CD4-positive, alpha-beta T cell treated with Interleukin-17A for 4 hours (primary cell): Measurements from ENCODE around the gene DAND5.
A peak's percentile ranks its signal among the peaks of the same experiment; 100 is the strongest.
"Not testable (repeated sequence)": the region's sequence is repeated elsewhere in the genome, so short reads cannot be mapped to it uniquely, and the experiment has no call there.

ENCODE experiments used
- DNase-seq: peaks from one replicate; pipeline ENCODE4 v3.0.0-alpha.2; 2020; ENCODE audit warnings: mixed read lengths

Gene DAND5

DNA sequence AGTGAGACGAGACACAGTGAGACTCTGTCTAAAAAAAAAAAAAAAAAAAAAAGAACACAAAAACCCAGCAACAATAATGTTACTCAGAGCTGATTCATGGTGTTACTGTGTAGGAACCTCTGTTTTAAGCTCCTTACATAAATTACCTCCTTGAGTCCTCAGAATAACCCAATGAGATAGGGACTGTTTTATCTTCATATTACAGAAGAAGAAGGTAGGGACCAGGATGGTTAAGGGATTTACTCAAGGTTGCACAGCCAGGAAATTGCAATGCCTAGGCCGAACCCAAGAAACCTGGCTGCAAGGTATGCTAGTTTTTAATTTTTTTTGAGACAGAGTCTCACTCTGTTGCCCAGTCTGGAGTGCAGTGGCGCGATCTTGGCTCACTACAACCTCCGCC, 1.5 kb upstream of the DAND5 start:
- no peak for DNase-seq

GRCh38 chr19:12970070-12970820, 869 bp downstream of the DAND5 start:
- no peak for DNase-seq

DNA sequence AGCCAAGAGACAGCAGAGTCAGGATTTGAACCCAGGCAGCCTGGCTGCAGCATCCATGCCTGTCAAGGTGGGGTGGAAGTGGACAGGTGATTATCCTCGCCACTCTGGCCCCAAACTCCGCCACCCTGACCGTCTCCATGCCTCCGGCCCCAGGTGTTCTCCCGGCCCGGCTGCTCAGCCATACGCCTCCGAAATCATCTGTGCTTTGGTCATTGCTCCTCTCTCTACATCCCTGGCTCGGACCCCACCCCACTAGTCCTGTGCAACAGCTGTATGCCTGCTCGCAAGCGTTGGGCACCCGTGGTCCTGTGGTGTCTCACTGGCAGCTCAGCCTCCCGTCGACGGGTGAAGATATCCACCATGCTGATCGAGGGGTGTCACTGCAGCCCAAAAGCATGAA, 3.9 kb downstream of the DAND5 start:
- DNase-seq = no peak

GRCh38 chr19:12974301-12975220, 5.2 kb downstream of the DAND5 start:
- DNase-seq = no peak

GRCh38 chr19:12975221-12975741, 5.9 kb downstream of the DAND5 start:
- no peak for DNase-seq

- not testable (repeated sequence) for DNase-seq
Observed at GRCh38 chr19:12976109-12976508, 6.7 kb downstream of the DAND5 start.

- DNase-seq = no peak
Observed at GRCh38 chr19:12979974-12980373, 10.6 kb downstream of the DAND5 start.

DNA sequence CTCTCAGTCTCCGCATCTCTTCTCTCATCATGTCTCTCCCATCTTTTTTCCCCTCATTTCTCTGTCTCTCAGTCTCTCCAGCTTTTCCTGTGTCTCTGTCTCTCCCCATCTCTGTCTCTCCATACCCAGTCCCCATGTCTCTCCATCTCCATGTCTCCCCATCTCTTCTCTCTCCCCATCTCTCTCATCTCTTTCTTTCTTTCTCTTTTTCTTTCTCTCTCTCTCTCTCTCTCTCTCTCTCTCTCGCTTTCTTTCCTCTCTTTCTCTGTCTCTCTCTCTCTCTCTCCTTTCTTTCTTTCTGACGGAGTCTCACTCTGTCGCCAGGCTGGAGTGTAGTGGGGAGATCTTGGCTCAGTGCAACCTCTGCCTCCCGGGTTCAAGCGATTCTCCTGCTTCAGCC, 13.3 kb downstream of the DAND5 start:
- DNase-seq = no peak

DNA sequence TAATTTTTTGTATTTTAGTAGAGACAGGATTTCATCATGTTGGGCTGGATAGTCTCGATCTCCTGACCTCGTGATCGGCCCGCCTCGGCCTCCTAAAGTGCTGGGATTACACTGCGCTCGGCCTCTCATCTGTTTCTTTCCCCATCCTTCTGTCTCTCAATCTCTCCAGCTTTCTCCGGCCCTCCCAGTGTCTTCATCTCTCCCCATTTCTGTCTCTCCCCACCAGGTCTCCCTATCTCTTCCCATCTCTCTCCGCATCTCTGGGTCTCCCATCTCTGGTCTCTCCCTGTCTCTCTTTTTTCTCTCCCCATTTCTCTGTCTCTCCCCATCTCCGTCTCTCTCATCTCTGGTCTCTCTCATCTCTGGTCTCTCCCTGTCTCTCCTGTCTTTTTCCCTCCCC, 13.7 kb downstream of the DAND5 start:
- no peak for DNase-seq

- DNase-seq = peak; percentile 88
Observed at GRCh38 chr19:12983542-12984142, 14.3 kb downstream of the DAND5 start.

GRCh38 chr19:12984143-12984627, 14.8 kb downstream of the DAND5 start:
- no peak for DNase-seq

GRCh38 chr19:12984683-12985048, 15.3 kb downstream of the DAND5 start:
- DNase-seq = no peak

GRCh38 chr19:12985049-12985776, 15.8 kb downstream of the DAND5 start:
- no peak for DNase-seq

- no peak for DNase-seq
Observed at GRCh38 chr19:12986726-12987125, 17.4 kb downstream of the DAND5 start.

DNA sequence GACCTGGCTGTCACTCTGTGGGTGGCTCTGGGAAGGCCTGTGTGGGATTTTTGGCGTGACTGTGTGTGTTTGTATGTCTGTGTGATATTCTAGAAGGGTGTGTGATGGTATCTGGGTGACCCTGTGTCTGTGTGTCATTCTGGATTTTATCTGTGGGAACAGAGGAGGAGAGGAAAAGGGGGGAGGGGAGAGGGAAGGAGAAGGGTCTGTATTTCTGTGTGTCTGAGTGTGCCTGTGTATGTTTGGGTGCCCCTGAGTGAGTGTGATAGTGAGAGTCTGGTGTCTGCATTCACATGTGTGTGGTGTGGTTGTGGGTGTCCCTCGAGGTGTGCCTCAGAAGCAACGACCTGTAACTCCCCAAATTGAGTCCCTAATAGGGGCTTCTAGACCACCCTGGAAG, 17.8 kb downstream of the DAND5 start:
- DNase-seq = no peak

- DNase-seq = no peak
Observed at GRCh38 chr19:12987781-12988180, 18.4 kb downstream of the DAND5 start.

DNA sequence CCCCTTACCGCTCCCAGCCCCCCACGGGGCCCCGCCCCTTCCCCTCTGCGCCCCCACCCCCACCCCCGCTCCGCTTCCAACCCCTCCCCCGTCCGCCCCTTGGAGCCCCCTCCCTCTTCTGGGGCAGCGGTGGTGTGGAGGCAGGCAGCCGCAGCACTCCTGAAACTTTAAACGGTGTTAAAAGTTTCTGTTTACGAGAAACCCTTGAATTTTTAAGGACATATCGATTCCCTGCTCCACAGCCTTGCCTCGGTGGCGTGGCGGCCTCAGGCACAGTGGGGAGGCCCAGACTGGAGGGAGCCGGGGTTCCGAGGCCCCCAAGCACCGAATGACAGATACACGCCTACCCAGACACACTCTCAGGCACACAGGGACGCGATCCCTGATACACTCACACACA, 21.1 kb downstream of the DAND5 start:
- DNase-seq = no peak

DNA sequence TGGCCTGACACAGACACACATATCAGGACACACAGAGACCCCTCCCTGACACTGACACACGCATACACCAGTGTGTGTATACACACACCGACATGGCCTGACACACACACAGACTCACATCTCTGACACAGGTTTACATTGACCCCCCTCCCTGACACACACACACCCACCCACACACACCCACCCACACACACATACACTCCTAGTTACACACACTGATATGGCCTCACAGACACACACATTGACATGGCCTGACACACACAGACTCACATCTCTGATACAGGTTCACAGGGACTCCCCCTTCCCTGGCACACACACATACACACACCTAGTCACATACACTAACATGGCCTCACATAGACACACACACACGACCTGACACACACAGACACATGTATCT, 21.5 kb downstream of the DAND5 start:
- no peak for DNase-seq

DNA sequence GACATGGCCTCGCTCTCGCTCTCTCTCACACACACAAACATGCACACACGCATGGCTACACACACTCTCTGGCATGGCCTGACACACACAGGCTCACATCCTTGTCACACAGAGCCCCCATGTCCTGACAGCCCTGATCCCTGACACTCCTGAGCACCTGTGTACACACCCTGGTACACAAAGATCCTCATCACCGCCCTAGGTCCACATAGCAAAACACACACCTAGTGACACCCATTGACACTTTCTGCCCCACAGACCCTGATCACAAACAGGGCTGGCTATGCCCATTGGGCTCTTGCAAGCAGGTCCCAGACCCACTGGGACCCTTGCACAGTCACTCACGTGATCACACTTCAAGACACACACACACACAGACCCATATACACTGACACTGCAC, 21.9 kb downstream of the DAND5 start:
- DNase-seq = no peak

GRCh38 chr19:12992729-12993128, 23.4 kb downstream of the DAND5 start:
- no peak for DNase-seq

- DNase-seq = no peak
Observed at GRCh38 chr19:12993562-12993961, 24.2 kb downstream of the DAND5 start.
